Fibroblast of lung (primary cell): Measurements from ENCODE around the gene GPR107.

ENCODE experiments used
- EZH2 ChIP-seq: IDR thresholded peaks from 2 replicates; pipeline ENCODE4 v1.5.1; 2012; ENCODE audit warnings: low read length, control low read depth, mild to moderate bottlenecking; ENCODE audit errors: missing control alignments
- TF ChIP-seq, protein P1 (sequence below), 2 donors: IDR thresholded peaks in 1 of 2; conservative IDR thresholded peaks in 1 of 2; 1 replicate in 1 of 2; 2 replicates in 1 of 2; pipeline ENCODE4 v1.5.1; 2011 to 2012; ENCODE audit warnings: low read length in 2 of 2, control low read depth in 1 of 2, inconsistent platforms in 1 of 2, low read depth in 1 of 2, mild to moderate bottlenecking in 1 of 2

DNA sequence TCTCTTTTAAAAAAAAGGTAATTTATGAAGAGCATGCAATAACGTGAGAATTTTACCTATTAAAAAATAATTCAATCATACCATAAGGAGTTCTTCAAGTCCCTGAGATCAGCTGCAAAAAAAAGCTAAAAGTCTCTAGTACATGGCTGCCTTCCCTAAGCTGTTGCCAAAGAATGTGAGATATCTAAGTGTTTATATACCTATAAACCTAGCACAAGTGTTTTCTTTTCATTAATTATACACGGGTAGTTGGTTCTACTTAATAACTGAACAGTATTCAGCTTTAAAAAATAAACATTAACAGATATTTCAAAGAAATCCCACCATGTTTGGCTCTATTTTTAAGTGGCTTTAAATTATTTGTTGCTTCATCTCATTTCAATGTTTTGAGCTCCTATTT, 36.6 kb upstream of the GPR107 start:
- TF ChIP-seq, protein P1, sequence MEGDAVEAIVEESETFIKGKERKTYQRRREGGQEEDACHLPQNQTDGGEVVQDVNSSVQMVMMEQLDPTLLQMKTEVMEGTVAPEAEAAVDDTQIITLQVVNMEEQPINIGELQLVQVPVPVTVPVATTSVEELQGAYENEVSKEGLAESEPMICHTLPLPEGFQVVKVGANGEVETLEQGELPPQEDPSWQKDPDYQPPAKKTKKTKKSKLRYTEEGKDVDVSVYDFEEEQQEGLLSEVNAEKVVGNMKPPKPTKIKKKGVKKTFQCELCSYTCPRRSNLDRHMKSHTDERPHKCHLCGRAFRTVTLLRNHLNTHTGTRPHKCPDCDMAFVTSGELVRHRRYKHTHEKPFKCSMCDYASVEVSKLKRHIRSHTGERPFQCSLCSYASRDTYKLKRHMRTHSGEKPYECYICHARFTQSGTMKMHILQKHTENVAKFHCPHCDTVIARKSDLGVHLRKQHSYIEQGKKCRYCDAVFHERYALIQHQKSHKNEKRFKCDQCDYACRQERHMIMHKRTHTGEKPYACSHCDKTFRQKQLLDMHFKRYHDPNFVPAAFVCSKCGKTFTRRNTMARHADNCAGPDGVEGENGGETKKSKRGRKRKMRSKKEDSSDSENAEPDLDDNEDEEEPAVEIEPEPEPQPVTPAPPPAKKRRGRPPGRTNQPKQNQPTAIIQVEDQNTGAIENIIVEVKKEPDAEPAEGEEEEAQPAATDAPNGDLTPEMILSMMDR (conservative IDR thresholded peaks at IDR 0.05 in 1 of 2, IDR thresholded peaks at IDR 0.05 in 1 of 2; ENCODE audit: low read depth in 1 of 2, low read length in 2 of 2) = no peak
- no peak for TF ChIP-seq EZH2
